Glutamatergic neuron (in vitro differentiated cells): ENCODE measurements around the gene DNAJA3. TPM values are rescaled to one million over a fixed set of nuclear protein-coding genes. Genes with fewer than 3 reads are reported as not detected.
A peak's percentile ranks its signal among the peaks of the same experiment; 100 is the strongest.

Experiments
- DNase-seq: peaks from one replicate; pipeline ENCODE4 v3.0.0; 2022
- H3K27ac Mint-ChIP-seq: one replicate; pipeline ENCODE4 v1.8.0; 2020; ENCODE audit warnings: mild to moderate bottlenecking, mixed read lengths, inconsistent platforms; ENCODE audit not compliant: unreplicated experiment
- H3K27me3 Mint-ChIP-seq: one replicate; pipeline ENCODE4 v1.8.0; 2020; ENCODE audit warnings: mild to moderate bottlenecking, moderate library complexity, mixed read lengths, inconsistent platforms; ENCODE audit not compliant: unreplicated experiment
- H3K36me3 Mint-ChIP-seq: one replicate; pipeline ENCODE4 v1.8.0; 2020; ENCODE audit warnings: mild to moderate bottlenecking, mixed read lengths, inconsistent platforms; ENCODE audit not compliant: unreplicated experiment
- H3K4me1 Mint-ChIP-seq: one replicate; pipeline ENCODE4 v1.8.0; 2020; ENCODE audit warnings: mild to moderate bottlenecking, low read depth, mixed read lengths, inconsistent platforms; ENCODE audit not compliant: unreplicated experiment
- H3K4me3 Mint-ChIP-seq: one replicate; pipeline ENCODE4 v1.8.0; 2020; ENCODE audit warnings: mild to moderate bottlenecking, mixed read lengths, inconsistent platforms; ENCODE audit not compliant: unreplicated experiment
- H3K9me3 Mint-ChIP-seq: one replicate; pipeline ENCODE4 v1.8.0; 2020; ENCODE audit warnings: mild to moderate bottlenecking, moderate library complexity, mixed read lengths, inconsistent platforms; ENCODE audit not compliant: unreplicated experiment
- total RNA-seq: library from RNA; stranded (reverse); fragmentation: NEBNext Ultra II Directional; extraction: Animal tissue kit (Norgen Biotek cat#: 25700); gene quantifications from one replicate; pipeline ENCODE4 v1.2.1, GENCODE V29; 2021; ENCODE audit not compliant: unreplicated experiment
- TF ChIP-seq, protein P1 (sequence below): fragments of 200-600 bp; sonication (generic); IDR thresholded peaks from one replicate; pipeline ENCODE4 v1.5.0; 2021; ENCODE audit not compliant: partially characterized antibody, unreplicated experiment

DNAJA3 gene
- total RNA-seq, 1 donor from 2014 or later = 32.6 TPM

DNA sequence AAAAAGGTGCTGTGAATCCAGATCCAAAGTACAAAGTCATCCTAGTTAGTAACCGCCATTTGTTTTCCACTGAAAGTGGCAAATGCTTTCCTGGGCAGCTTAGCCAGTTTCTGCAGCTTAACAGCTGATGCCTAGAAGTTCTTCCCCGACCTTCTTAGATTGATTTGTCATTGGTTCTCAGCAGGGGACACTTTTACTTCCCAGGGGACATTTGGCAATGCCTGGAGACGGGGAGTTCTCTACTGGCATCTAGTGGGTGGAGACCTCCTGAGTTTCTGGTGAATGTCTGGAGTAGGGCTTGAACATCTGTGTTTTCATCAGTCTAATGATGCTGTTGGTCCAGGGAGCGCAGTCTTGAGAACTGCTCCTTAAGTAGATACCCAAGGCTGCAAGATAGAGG, 7.6 kb downstream of the DNAJA3 start:
- no peak for DNase-seq
- no peak overlapping the region for H3K4me3 Mint-ChIP-seq
- peaks cover 2% of the 10 kb centered on the region for H3K27me3 Mint-ChIP-seq
- TF ChIP-seq, protein P1, sequence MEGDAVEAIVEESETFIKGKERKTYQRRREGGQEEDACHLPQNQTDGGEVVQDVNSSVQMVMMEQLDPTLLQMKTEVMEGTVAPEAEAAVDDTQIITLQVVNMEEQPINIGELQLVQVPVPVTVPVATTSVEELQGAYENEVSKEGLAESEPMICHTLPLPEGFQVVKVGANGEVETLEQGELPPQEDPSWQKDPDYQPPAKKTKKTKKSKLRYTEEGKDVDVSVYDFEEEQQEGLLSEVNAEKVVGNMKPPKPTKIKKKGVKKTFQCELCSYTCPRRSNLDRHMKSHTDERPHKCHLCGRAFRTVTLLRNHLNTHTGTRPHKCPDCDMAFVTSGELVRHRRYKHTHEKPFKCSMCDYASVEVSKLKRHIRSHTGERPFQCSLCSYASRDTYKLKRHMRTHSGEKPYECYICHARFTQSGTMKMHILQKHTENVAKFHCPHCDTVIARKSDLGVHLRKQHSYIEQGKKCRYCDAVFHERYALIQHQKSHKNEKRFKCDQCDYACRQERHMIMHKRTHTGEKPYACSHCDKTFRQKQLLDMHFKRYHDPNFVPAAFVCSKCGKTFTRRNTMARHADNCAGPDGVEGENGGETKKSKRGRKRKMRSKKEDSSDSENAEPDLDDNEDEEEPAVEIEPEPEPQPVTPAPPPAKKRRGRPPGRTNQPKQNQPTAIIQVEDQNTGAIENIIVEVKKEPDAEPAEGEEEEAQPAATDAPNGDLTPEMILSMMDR = no peak
- peak overlapping the region; percentile 9 for H3K27ac Mint-ChIP-seq
- H3K9me3 Mint-ChIP-seq = no peaks in the 10 kb centered on the region
- H3K36me3 Mint-ChIP-seq = no peaks in the 10 kb centered on the region
- no peaks in the 10 kb centered on the region for H3K4me1 Mint-ChIP-seq

DNA sequence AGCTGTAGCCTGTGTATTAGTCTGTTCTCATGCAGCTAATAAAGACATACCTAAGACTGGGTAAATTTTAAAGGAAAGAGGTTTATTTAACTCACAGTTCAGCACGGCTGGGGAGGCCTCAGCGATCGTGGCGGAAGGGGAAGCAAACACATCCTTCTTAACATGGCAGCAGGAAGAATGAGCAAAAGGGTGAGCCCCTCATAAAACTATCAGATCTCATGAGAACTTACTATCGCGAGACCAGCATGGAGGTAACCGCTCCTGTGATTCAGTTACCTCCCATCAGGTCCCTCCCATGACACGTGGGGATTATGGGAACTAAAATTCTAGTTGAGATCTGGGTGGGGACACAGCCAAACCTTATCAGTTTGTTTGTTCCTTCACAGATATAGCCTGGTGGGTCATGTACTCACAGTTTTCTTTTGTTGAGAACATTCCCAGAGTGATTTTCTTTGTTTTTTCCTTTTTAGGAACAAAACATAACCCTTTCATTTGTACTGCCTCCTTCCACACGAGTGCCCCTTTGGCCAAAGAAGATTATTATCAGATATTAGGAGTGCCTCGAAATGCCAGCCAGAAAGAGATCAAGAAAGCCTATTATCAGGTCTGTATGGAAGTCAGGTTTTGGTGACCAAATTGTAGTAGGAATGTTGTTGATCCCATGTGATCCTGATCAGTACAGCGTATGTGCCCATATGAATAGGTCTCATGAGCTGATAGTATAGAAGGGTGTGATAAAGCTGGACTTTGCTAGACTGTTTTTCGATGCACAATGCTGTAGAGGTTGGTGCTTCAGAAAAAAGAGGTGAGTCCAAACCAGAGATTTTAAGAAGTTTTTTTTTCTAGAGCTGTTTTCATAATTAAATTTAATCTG, 8.5 kb downstream of the DNAJA3 start:
- TF ChIP-seq, protein P1 = no peak
- H3K36me3 Mint-ChIP-seq = no peaks in the 10 kb centered on the region
- no peak overlapping the region for H3K27ac Mint-ChIP-seq
- DNase-seq = no peak
- H3K9me3 Mint-ChIP-seq = no peaks in the 10 kb centered on the region
- no peaks in the 10 kb centered on the region for H3K4me1 Mint-ChIP-seq
- H3K27me3 Mint-ChIP-seq = peaks cover 2% of the 10 kb centered on the region
- no peak overlapping the region for H3K4me3 Mint-ChIP-seq

DNA sequence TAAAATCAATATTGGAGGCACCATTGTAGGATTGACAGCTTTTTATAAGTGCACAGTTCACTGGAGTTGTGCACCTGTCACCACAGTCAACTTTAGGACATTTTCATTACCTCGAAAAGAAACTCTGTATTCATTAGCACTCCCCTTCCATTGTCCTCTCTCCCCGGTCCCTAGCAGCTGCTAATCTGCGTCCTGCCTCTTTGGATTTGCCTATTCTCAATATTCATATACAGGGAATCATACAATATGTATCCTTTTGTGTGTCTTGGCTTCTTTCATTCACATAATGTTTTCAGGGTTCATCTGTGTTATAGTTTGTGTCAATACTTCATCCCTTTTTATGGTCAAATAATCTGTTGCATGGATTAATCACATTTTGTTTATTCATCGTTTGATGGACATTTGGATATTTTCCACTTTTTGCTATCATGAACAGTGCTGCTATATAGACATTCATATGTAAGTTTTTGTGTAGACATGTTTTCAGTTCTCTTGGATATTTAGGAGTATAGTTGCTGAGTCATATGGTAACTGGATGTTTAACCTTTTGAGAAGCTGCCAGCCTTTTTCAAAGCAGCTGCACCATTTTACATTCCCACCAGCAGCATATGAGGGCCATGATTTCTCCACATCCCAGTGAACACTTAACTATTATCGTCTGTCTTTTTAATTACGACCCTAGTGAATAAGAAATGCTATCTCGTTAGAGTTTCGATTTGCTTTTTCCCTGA, 9.8 kb downstream of the DNAJA3 start:
- Mint-ChIP-seq H3K4me1 (no peaks in the 10 kb centered on the region), H3K36me3 (no peaks in the 10 kb centered on the region), H3K27me3 (peaks cover 2% of the 10 kb centered on the region), H3K27ac (no peak overlapping the region), H3K9me3 (no peaks in the 10 kb centered on the region), H3K4me3 (no peak overlapping the region)
- TF ChIP-seq, protein P1 = no peak
- no peak for DNase-seq

DNA sequence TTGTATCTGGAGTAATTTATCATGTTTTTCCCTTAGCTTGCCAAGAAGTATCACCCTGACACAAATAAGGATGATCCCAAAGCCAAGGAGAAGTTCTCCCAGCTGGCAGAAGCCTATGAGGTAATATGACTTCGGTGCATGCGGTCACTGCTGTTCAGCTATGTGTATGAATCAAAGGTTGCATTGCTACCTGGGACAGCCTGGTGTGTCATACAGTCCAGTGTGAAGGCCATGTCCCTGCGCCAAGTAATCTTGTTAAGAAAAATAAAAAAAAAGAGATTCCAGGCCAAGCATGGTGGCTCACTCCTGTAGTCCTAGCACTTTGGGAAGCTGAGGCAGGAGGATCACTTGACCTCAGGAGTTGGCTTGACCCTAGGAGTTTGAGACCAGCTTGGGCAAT, 11.7 kb downstream of the DNAJA3 start:
- TF ChIP-seq, protein P1 = no peak
- Mint-ChIP-seq H3K27ac (no peak overlapping the region), H3K27me3 (peaks cover 2% of the 10 kb centered on the region), H3K4me3 (no peak overlapping the region), H3K9me3 (no peaks in the 10 kb centered on the region), H3K36me3 (no peaks in the 10 kb centered on the region), H3K4me1 (no peaks in the 10 kb centered on the region)
- DNase-seq = no peak

DNA sequence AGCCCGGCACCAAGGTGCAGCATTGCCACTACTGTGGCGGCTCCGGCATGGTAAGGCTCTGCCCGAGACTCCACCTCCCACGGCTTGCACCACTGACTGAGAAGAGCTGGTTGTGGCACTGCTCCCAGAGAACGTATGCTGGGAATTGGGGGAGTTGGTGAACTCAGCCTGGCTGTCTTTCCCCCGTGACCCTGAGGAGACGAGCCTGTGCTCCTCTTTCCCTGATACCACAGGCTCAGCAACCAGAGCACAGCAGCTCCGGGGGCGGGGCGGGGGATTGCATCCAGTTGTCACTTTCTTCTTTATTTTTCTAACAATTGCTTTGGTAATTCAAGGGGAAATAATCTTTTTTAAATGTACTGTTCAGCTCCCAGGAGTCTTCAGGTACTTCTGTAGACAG, 16.7 kb downstream of the DNAJA3 start:
- DNase-seq = no peak
- Mint-ChIP-seq H3K4me1 (no peaks in the 10 kb centered on the region), H3K27ac (no peak overlapping the region), H3K4me3 (no peak overlapping the region), H3K27me3 (no peaks in the 10 kb centered on the region), H3K9me3 (no peaks in the 10 kb centered on the region), H3K36me3 (peaks cover 4% of the 10 kb centered on the region)
- TF ChIP-seq, protein P1 = no peak
